GM19023 (cell line): Measurements from ENCODE around the gene SMAD9.

Experiments
- ATAC-seq: cut with Tn5 transposase; IDR thresholded peaks from one replicate; pipeline ENCODE4 v1.9.1; 2021; ENCODE audit warnings: mild to moderate bottlenecking, moderate library complexity; ENCODE audit not compliant: unreplicated experiment

Gene SMAD9

DNA sequence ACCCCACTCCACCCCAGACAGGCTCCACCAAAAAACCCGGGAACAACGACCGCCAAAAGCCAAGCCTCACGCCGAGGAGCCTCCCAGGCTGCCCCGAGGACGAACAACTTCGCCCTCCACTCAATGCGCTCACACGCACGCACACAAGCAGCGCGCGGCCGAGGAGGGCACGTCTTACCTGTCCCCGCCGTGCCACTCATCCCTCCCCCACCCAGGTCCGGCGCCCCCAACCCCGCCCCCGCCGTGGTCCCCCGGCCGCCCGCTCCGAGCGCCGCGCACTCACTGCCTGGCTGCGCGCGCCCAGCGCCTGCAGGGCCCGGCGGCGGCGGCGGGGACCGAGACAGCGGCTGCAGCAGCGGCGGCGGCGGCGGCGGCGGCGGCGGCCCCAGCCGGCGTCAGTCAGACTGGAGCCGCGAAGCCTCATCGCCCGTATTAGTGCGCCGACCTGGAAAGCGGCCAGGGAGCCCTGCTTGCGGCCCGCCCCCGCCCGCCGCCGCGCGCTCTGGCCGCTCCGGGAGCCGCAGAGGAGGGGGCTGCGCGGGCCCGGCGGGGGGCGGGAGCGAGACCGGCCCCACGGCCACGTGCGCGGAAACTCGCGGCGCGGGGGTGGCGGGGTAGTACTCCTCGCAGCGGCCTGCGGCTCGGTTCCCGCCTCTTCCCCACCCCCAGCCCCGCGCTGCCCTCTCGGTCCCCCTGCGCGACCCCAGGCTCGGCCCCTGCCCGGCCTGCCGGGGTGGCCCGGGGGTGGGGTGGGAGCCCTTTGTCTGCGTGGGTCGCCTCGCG, at the start of gene SMAD9:
SMAD9 (minus strand) TSS at position 406 of the 783 bp plus-strand sequence. CDS start 40,549 bp downstream, outside the sequence.
- peak; percentile 56 for ATAC-seq

DNA sequence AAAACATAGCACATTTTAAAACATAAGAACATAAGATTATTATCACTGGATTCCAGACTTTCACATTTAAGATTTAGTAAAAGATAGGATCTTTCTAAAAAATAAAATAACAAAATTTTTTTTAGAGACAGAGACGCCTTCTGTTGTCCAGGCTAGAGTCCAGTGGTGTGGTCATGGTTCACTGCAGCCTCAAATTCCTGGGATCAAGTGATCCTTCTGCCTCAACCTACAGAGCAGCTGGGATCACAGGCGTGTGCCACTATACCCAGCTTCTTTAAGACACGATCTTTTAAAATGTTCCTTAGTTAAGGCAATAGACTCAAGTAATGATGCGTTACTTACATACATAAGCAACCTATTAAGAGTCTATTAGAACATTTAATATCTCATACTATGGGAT, 46.4 kb upstream of the SMAD9 start:
- no peak for ATAC-seq

DNA sequence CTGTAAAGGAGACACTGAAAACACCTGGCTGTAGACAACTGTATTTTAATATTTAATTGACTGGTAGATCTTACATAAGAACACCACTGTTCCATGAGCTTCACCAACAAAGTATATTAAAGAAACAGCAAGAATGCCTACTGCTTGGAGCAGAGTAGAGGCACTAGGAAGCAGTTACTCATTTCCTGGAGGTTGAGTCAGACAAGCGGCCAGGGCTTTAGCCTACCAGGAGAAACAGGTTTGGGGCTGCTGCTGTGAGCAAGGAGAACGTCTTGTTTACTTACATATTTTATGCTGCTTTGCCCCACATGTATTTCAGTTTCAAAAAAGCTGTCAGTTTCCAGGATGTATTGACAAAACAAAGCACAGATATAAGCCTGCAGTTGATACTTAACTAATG, 45.7 kb upstream of the SMAD9 start:
- no peak for ATAC-seq

DNA sequence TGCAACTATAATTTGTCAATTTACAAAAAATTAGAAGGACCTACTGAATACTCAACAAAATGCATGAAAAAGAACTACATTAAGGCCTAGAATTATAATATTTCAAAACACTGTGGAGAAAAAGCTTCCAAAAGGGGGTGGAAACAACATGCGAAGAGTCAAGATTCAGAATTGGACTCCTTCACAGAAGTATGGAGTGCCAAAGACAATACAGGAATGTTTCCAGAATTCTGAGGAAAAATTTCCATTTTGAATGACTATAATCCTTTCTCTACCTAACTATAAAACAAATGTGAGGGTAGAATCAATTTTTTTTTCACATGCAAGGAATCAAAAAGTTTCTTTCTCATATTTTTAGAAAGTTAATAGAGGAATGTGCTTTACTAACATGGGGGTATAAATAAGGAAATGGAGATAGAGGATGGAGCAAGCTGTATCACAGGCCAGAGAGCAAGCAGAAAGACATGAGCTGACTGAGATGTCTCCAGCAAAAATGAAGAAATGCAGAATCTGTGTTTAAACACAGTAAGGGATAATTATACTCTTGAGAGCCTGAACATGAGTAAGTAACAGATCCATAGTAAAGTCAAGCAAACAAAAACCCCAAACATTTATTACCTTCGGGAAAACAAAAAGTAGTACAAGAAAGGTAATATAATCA, 39.5 kb upstream of the SMAD9 start:
- ATAC-seq, result no peak

DNA sequence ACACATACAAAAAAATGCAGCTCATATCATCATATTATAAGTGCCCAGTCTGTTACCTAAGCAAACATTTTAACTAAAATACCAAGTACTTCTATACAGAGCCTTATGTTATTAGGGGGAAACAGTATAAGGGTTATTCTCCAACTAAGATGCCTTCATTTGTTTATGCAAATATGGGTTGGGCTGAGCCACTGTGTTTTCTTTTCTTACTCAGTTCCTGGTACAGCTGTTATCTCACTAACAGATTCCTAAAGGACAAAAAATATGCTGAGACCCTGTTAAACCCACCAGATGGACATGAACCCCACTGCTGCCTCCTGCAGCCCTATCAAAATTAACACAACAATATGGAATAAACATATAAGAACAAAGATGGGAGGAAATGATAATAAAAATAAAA, 34.5 kb upstream of the SMAD9 start:
- no peak for ATAC-seq

DNA sequence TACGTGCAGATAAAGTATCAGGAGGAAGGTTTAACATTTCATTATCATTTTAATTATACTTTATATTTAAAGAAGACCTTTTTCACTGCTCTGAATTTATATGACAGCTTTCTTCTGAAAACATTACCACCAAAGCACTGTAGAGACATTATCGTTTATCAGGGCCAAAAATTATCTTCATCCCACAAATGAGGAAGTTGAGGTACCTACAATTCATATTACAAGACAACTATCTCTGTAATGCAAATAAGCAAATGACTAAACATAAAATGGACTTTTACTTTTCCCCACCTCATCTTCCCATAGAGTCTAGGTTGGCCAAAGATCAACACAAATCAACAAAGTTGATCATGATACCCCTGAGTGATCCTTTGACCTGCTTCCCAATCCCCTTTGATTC, 30.9 kb upstream of the SMAD9 start:
- ATAC-seq, result no peak

DNA sequence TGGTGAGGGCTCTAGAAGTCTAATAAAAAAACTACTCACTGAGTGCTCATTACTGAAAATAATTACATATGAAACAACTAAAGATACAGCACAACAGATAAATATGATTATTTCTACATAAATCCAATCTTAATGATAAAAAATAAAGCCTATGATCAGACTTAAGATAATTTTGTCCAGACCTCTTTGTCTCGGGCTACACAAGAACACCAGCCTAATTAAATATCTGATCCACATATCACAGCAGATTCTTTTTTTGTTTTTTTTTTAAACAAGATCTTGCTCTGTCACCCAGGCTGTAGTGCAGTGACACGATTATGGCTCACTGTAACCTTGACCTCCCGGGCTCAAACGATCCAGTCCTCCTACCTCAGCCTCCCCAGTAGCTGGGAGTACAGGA, 30.3 kb upstream of the SMAD9 start:
- no peak for ATAC-seq

DNA sequence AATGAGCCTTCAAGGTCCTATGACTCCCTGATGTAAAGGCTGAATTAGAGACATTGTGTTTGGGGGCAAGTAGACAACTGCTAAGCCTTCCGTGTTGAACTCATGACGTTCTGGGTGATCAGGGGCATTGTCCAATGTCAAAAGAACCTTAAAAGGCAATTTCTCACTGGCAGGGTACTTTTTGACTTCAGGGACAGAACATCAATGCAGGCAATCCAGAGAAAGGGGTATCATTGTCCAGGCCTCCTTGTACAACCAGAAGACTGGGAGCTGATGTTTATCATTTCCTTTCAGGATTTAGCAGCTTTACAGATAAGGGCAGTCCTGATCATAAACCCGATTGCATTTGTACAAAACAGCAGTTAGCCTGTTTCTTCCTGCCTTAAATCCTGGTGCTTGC, 25.0 kb upstream of the SMAD9 start:
- no peak for ATAC-seq

DNA sequence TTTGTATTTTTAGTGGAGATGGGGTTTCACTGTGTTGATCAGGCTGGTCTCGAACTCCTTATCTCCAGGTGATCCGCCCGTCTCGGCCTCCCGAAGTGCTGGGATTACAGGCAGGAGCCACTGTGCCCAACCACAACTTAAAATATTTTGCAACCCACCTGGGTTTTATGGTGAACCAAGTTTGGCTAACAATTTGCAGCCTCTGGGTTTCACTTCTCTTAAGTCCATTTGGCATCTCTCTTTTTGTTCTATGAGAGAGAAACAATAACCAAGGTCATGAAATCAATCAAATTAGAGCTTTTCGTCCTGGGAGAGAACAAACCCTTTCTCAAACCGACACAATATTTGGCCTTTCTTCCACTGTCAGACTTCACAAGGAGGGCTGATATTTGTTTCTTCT, 5.6 kb upstream of the SMAD9 start:
- ATAC-seq, result no peak

DNA sequence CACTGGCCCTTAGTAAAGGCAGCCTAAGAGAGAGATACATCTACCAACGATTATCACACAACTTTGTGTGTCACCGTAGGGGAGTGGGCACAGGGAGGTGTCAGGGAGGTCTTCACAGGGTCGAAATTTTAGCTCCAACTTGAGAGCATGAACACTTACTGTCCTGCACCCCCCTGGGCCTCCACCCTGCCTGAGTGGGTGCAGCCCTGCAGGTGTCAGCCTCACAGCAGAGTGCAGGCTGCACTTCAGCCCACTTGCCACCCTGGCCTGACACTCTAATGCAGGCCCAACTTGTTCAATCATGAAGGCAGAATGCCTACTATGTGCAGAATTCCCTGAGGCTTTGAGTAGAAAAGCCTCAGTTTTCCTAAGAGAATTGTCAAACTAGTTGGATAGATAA, 4.0 kb upstream of the SMAD9 start:
- ATAC-seq, result no peak

DNA sequence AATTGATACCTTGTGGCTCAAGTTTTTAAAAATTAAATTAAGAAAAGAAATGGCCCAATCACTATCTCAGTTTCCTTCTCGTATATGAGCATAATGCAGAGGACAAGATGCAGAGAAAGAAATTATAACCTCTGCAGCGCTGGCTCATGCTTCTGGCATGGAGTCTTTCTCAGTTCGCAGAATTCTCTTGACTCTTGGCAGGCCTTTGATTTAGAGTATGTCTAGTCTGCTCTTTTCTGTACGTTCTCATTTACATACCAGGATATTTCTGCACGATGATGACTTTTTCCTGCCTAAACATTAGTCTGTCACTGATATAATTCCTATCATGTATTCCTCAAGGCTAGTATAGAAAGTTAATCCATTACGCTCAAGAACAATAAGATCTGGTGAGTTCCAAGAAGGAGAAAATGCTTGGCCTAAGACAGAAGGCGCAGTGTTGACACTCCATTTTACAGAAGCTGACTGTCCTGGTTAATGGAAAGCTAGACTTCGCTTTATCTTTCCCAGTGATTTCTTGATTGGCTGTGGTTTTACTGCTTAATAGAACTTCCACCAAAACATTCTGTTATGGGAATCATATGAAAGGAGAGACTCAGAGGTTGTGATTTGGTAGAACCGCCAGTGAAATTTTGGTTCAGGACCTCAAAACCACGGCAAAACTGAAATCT, 1.7 kb upstream of the SMAD9 start:
- ATAC-seq, result no peak

DNA sequence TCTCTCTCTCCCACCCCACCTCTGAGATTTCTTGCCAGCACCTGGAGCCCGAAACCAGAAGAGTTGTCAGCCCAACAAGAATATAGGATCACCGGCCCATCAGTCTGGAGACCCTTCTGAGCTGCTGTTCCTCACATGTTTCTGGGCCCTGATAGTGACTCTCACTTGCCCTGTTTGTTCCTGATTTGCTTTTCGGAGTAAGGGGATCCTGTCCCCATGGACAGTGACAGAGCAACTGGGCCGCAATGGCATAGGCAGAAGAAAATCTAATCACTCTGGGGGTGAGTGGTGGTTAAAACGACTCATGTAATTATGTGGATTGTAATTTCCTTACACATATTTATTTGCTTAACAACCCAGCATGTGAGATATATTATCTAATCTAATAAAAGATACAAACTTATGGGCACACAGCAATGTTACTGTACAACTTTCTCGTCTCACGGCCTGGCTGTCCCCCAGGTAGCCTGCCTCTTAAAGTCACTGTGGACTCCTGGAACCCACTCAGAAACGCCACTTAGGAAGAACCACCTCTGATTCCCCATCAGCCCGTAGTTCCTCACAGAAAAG, 663 bp upstream of the SMAD9 start:
- ATAC-seq, result no peak

DNA sequence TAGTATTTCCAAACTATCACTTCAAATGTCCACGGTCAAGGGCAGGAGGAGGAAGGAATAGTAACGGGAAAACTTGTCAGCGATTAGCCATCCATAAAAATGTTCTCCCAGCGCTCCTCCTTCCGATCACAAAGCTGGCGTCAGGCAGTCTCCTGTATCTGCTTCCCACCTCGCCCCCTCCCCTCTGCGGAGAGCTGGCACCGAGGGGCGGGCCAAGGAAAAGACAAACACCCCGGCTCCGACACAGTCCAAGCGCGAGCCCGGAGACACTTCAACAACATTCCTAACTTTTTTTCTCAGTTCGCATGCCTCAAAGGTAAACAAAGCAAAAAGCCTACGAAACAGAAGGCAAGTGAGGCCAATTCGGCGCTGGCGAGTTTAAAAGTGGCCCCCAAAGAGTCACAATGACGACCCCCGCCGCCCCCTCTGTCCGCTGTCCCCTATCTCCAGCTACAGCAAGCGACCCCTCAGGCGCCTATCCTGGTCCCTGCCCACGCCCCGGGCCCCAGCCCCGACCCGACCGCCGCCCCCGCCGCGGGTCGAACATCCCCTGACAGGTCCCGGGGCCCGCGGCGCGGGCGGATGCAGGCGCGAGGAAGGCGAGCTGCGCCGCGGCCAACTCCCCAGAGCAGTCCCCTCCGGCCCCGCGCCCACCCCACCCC, 736 bp downstream of the SMAD9 start:
- ATAC-seq, result peak; percentile 13

DNA sequence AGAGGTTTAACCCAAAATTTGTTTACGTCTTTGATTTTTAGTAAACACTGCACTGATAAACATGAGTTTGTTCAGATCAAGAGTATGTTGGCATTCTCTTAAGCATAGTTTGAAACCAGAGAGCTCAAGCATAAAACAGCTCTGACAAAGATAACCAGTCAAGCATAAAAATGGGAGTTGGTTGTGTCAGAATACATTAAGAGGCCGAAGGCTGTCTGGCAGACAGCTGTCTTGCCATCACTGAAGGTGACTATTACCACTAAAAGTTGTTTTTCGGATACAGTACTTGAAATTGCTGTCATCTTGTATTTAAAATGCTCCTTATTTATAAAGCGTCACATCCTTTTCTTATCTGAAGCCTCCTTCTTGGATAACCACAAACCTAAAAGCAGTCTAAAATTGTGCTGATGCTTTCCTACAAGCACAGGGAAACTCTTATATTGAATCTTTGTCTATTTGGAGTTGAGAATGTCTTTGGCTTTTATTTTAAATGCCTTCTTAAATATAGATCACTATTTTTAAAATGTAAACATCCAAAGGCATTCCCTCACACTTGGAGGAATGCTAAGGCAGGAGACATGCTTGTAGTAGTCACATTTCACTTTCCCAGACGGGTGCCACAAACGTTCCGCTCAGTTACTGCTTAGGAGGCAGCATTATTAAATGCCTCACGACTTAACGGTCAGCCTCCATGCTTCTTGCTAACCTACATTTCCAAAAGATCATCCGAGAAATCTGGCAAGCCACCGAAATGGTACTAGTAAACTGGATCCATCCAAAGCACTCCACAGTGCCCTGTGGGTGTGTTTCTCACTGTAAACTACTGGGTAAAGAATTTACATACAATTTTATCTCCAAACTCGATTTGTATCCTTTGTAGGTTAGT, 1.5 kb downstream of the SMAD9 start:
- no peak for ATAC-seq

DNA sequence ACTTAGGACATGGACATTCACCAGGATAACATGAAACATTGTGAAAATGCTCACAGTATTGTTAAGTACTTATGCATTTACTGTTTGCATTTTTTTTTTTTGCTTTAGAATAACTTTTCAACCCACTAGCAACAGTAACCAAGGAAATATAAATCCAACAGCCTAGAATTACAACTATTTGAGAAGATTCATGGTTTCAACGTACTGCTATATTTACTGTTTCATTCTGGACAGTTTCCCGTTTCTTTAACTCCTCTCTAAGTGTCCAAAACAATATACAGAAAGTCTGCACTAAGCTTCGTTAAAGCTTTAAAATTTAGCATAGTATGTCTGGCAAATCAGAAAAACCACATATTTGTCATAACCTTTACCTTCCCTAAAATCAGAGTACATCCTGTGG, 2.7 kb downstream of the SMAD9 start:
- no peak for ATAC-seq

DNA sequence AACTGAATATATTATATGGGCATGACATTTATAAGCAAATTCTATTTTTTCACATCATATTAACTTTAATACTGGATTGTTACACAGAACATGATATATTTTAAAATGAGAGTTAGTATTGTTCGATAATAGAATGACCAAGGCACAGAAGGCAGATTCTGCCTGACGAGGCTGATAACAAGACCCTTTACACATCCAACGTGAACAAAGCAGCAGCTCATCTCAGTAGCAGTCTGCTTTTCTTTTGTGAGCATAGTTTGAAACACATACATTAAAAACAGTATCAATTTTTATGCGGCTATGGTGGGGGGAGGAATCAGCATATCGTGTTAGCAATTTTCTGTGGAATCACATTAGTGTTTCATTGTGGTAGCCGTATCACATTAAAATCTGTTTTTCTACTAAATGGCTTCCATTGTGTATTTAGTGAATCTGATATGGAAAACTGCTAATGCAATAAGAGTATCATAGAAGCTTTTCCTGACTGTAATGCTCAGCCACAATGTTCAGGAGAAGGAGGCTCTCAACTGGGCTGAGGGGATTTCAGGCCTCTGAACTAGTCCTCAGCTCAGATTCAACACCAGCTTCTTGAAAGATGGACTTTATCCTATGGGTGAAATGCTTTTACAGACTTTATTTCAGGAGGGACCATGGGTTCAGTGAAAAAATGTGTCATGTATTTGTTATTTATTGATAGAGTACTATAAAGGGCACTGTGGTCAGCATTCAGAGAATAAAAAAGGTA, 4.0 kb downstream of the SMAD9 start:
- no peak for ATAC-seq

DNA sequence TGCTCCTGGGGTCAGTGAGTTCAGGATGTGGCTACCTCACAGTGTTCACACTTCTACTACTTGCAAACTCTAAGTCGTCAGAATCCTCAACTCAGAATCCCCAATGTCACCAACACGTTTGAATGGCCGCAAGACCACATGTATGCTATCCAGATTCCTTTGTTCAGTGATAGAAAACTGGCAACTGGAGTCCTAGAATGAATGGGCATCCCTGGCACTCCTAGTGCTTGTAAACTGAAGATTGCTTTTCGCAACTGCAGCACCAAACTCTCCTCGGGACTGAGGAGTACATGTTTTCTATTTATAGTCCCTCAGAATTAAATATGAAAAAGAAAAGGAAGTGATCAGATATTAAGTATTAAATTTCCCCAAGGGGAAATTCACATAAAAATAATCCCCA, 4.9 kb downstream of the SMAD9 start:
- ATAC-seq, result no peak

DNA sequence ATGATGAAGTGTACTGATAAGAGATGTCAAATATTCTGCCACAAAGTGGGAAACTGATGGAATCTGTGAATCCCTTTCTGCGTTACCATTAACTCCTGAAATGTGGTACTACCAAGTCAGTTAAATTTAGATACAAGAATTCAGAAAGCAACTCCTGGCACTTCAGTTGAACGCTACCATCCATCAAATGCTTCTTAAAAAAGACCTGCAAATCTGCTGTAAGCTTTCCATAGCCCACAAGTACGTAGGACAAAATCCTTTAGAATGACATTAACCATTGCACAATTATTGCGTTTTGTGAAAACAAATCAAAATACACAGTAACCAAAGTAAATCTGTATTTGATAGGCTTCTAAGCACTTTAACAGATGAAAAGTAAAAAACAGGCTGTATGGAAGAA, 5.4 kb downstream of the SMAD9 start:
- no peak for ATAC-seq

DNA sequence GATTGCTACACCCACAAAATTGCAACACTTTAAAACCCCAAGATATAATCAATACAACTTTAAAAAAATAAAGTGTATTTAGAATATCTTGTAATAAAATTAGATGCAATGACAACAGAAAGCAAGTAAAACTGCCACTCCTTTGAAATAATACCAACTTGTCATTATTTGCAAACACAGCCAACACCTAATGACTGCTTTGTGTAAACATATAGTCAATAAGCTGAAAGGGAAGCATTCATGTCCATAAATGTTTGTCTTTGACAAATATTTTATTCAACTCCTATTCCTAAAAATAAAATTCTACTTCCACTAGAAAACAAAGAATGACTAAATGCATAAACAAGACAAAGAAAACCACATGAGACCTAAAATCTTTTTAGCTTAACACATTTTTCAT, 6.6 kb downstream of the SMAD9 start:
- no peak for ATAC-seq

DNA sequence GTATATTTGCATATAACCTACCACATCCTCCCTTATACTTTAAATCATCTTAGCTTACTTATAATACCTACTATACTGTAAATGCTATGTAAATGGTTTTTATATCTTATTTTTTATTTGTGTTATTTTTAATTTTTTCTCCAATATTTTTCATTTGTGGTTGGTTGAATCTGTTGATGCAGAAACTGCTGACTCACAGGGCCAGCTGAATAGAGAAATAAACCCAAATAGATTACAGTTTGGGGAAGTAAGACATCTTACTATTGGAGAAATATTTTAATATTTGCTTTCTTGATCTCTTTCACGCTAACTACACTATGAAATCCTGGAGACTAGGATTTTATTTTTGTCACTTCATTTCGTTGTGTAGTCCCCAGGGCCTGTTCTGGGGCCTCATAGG, 7.1 kb downstream of the SMAD9 start:
- no peak for ATAC-seq
